ENCODE measurements around the gene SARM1. TPM values are rescaled to one million over a fixed set of nuclear protein-coding genes. Genes with fewer than 3 reads are reported as not detected.
A peak's percentile ranks its signal among the peaks of the same experiment; 100 is the strongest.

The SARM1 gene
- total RNA-seq, 4 donors from 2014 or later: 6.0 to 22.1 (median 9.5) TPM

GRCh38 chr17:28443901-28444638 lies 72.6 kb downstream of the SARM1 start:
- H3K9me3 ChIP-seq: no peaks in the 10 kb centered on the region
- intact Hi-C loops (cut with DNase I; ENCODE audit: low total_unique reads) (no loop called here), in situ Hi-C loops (cut with MboI; ENCODE audit: low pct_ligation_motif_present in 1 of 4, low pct_unique_long_range_greater_than_20kb in 1 of 4, low sequenced_read_pairs in 3 of 4) (no loop called here)
- peaks cover 10% of the 10 kb centered on the region for H3K27me3 ChIP-seq
- WGBS, 2 donors (ENCODE audit: low coverage in 1 of 2): 63 to 67% methylated on average over 1 to 9 of the region's 9 CpGs
- no peak for TF ChIP-seq POLR2AphosphoS5 (IDR thresholded peaks at IDR 0.05)
- no peak for TF ChIP-seq EP300 (IDR thresholded peaks at IDR 0.05; ENCODE audit: low read depth)
- TF ChIP-seq POLR2A (IDR thresholded peaks at IDR 0.05): no peak
- TF ChIP-seq, protein P1, sequence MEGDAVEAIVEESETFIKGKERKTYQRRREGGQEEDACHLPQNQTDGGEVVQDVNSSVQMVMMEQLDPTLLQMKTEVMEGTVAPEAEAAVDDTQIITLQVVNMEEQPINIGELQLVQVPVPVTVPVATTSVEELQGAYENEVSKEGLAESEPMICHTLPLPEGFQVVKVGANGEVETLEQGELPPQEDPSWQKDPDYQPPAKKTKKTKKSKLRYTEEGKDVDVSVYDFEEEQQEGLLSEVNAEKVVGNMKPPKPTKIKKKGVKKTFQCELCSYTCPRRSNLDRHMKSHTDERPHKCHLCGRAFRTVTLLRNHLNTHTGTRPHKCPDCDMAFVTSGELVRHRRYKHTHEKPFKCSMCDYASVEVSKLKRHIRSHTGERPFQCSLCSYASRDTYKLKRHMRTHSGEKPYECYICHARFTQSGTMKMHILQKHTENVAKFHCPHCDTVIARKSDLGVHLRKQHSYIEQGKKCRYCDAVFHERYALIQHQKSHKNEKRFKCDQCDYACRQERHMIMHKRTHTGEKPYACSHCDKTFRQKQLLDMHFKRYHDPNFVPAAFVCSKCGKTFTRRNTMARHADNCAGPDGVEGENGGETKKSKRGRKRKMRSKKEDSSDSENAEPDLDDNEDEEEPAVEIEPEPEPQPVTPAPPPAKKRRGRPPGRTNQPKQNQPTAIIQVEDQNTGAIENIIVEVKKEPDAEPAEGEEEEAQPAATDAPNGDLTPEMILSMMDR (IDR thresholded peaks at IDR 0.05): no peak
- peak; percentile 16 for DNase-seq
- H3K36me3 ChIP-seq: no peaks in the 10 kb centered on the region
- no peak overlapping the region for H3K27ac ChIP-seq
- no peak overlapping the region for H3K4me3 ChIP-seq
- H3K4me1 ChIP-seq: no peaks in the 10 kb centered on the region

DNA sequence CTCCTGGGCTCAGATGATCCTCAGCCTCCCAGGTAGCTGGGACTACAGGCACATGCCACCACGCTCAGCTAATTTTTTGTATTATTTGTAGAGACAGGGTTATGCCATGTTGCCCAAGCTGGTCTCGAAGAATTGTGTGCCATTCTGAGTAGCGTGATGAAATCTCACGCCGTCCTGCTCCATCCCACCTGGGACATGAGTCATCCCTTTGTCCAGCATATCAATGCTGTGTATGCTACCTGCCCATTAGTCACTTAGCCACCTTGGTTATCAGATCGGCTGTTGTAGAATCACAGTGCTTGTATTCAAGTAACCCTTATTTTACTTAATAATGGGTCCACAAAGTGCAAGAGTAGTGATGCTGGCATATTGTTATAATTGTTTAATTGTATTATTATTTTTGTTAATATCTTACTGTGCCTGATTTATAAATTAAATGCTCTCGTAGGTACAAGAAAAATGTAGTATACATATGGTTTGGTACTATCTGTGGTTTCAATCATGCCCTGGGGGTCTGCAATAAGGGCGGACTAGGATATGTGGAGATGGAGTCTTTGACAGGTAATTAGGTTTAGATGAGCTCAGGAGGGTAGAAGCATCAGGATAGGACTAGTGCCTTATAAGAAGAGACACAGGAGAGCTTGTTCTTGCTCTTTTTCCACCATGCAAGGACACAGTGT lies 75.4 kb downstream of the SARM1 start:
- intact Hi-C loops (cut with DNase I; ENCODE audit: low total_unique reads) (no loop called here), in situ Hi-C loops (cut with MboI; ENCODE audit: low pct_ligation_motif_present in 1 of 4, low pct_unique_long_range_greater_than_20kb in 1 of 4, low sequenced_read_pairs in 3 of 4) (no loop called here)
- TF ChIP-seq POLR2A (IDR thresholded peaks at IDR 0.05) (no peak), POLR2AphosphoS5 (IDR thresholded peaks at IDR 0.05) (no peak), EP300 (IDR thresholded peaks at IDR 0.05; ENCODE audit: low read depth) (no peak)
- TF ChIP-seq, protein P1 (IDR thresholded peaks at IDR 0.05): no peak
- Histone ChIP-seq H3K4me1 (no peaks in the 10 kb centered on the region), H3K9me3 (no peaks in the 10 kb centered on the region), H3K36me3 (no peaks in the 10 kb centered on the region), H3K4me3 (no peak overlapping the region), H3K27me3 (no peaks in the 10 kb centered on the region), H3K27ac (no peak overlapping the region)
- WGBS, 2 donors (ENCODE audit: low coverage in 1 of 2): 62 to 86% methylated on average over 3 to 8 of the region's 8 CpGs
- no peak for DNase-seq

DNA sequence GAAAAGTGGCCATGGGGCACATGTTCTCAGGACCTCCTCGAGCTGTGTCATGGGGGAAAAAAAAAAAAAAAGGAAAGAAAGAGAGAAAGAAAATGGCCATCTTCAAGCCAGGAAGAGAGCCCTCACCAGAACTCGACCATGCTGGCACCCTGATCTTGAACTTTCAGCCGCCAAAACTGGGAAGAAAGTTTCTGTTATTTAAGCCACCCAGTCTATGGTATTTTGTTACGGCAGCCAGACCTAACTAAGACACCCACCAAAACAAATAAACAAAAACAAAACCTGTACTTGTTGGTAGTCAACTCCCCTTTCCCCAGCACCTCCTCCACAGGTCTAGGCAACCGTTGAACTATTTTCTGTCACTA lies 75.9 kb downstream of the SARM1 start:
- no peak overlapping the region for H3K4me3 ChIP-seq
- H3K27me3 ChIP-seq: no peaks in the 10 kb centered on the region
- H3K9me3 ChIP-seq: no peaks in the 10 kb centered on the region
- intact Hi-C loops (cut with DNase I; ENCODE audit: low total_unique reads): no loop called here
- DNase-seq: no peak
- TF ChIP-seq POLR2A (IDR thresholded peaks at IDR 0.05): no peak
- in situ Hi-C loops (cut with MboI; ENCODE audit: low pct_ligation_motif_present in 1 of 4, low pct_unique_long_range_greater_than_20kb in 1 of 4, low sequenced_read_pairs in 3 of 4): no loop called here
- H3K27ac ChIP-seq: no peak overlapping the region
- no peaks in the 10 kb centered on the region for H3K36me3 ChIP-seq
- H3K4me1 ChIP-seq: no peaks in the 10 kb centered on the region
- 66 to 71% methylated on average over 5 of the region's 5 CpGs for WGBS, 2 donors (ENCODE audit: low coverage in 1 of 2)

DNA sequence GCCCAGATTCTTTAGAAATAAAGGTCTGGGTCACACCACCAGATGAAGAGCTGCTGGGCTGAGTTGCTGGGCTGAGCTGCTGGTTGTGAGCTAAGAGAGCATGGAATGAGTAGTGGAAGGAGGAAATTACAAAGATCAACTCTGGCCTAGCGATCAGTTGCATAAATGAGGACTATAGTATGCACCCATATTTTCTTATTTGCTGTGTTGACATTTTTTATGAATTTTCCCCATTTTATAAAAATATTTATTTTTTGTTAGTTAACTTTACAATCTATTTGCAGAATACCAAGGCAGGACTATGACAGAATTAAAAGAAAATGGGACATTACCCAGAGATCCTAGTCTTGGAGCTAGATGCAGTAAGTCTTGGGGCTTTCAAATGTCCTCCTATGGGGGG lies 78.4 kb downstream of the SARM1 start:
- TF ChIP-seq, protein P1 (IDR thresholded peaks at IDR 0.05): no peak
- TF ChIP-seq POLR2A (IDR thresholded peaks at IDR 0.05): no peak
- DNase-seq: no peak
- Histone ChIP-seq H3K36me3 (no peaks in the 10 kb centered on the region), H3K9me3 (no peaks in the 10 kb centered on the region), H3K4me3 (no peak overlapping the region), H3K4me1 (no peaks in the 10 kb centered on the region), H3K27ac (no peak overlapping the region), H3K27me3 (no peaks in the 10 kb centered on the region)
- 75 to 86% methylated on average over 1 of the region's 1 CpG for WGBS, 2 donors (ENCODE audit: low coverage in 1 of 2)
- intact Hi-C loops (cut with DNase I; ENCODE audit: low total_unique reads): no loop called here
- in situ Hi-C loops (cut with MboI; ENCODE audit: low pct_ligation_motif_present in 1 of 4, low pct_unique_long_range_greater_than_20kb in 1 of 4, low sequenced_read_pairs in 3 of 4): no loop called here

Other genes starting within 250 kb of the SARM1 start
- gene TMEM97, start 52.5 kb upstream of the SARM1 start, total RNA-seq: 10 to 100 TPM in 1 of 4 donors, 1 to 10 TPM in 2, not detected in 1; 4.5 to 57.7 (median 8.9) TPM
- 10 to 100 TPM in 3 of 4 donors, 1 to 10 TPM in 1; 7.2 to 46.0 (median 32.4) TPM for gene IFT20, start 36.2 kb upstream of the SARM1 start, total RNA-seq
- gene TNFAIP1, start 35.9 kb upstream of the SARM1 start, total RNA-seq: 100 to 1,000 TPM in 1 of 4 donors, 10 to 100 TPM in 3; 25.6 to 137 (median 49.4) TPM
- gene POLDIP2, start 14.2 kb upstream of the SARM1 start, total RNA-seq: 10 to 100 TPM; 54.9 to 95.3 (median 66.5) TPM
- not detected for gene SEBOX, start 6.5 kb upstream of the SARM1 start, total RNA-seq
- not detected for gene VTN, start 1.4 kb upstream of the SARM1 start, total RNA-seq
- 10 to 100 TPM in 2 of 4 donors, 1 to 10 TPM in 2; 7.5 to 15.9 (median 11.0) TPM for gene SLC46A1, start 34.5 kb downstream of the SARM1 start, total RNA-seq
- 10 to 100 TPM in 3 of 4 donors, not detected in 1; 49.7 to 95.0 (median 50.3) TPM for gene SLC13A2, start 102.0 kb downstream of the SARM1 start, total RNA-seq
- under 1 TPM in 2 of 4 donors, not detected in 2; 0.14 to 0.32 TPM for gene FOXN1, start 134.7 kb downstream of the SARM1 start, total RNA-seq
- gene UNC119, start 180.9 kb downstream of the SARM1 start, total RNA-seq: 10 to 100 TPM; 16.4 to 52.4 (median 32.8) TPM
- 100 to 1,000 TPM in 2 of 4 donors, 10 to 100 TPM in 2; 18.1 to 182 (median 87.6) TPM for gene PIGS, start 199.8 kb downstream of the SARM1 start, total RNA-seq
- 10 to 100 TPM in 2 of 4 donors, 1 to 10 TPM in 2; 3.0 to 46.1 (median 18.7) TPM for gene ALDOC, start 205.2 kb downstream of the SARM1 start, total RNA-seq
- gene SPAG5, start 227.3 kb downstream of the SARM1 start, total RNA-seq: 10 to 100 TPM in 3 of 4 donors, 1 to 10 TPM in 1; 8.9 to 21.5 (median 13.6) TPM
- 10 to 100 TPM in 3 of 4 donors, 1 to 10 TPM in 1; 8.3 to 70.8 (median 22.1) TPM for gene RSKR, start 242.5 kb downstream of the SARM1 start, total RNA-seq